ENCODE data around the gene MBOAT1.

Gene MBOAT1

DNA sequence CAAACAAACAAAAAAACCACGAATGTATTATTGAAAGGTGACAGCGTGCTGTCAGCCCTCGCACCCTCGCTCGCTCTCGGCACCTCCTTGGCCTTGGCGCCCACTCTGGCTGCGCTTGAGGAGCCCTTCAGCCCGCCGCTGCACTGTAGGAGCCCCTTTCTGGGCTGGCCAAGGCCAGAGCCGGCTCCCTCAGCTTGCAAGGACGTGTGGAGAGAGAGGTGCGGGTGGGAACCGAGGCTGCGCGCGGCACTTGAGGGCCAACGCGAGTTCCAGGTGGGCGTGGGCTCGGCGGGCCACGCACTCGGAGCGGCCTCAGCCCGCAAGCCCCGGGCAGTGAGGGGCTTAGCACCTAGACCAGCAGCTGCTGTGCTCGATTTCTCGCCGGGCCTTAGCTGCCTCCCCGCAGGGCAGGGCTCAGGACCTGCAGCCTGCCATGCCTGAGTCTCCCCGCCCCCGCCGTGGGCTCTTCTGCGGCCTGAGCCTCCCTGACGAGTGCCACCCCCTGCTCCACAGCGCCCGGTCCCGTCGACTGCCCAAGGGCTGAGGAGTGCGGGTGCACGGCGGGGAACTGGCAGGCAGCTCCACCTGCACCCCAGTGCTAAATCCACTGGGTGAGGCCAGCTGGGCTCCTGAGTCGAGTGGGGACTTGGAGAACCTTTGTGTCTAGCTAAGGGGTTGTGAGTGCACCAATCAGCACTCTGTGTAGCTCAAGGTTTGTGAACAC, 20.9 kb upstream of the MBOAT1 start:
- no peak for DNase-seq (ENCODE audit: low read depth)

DNA sequence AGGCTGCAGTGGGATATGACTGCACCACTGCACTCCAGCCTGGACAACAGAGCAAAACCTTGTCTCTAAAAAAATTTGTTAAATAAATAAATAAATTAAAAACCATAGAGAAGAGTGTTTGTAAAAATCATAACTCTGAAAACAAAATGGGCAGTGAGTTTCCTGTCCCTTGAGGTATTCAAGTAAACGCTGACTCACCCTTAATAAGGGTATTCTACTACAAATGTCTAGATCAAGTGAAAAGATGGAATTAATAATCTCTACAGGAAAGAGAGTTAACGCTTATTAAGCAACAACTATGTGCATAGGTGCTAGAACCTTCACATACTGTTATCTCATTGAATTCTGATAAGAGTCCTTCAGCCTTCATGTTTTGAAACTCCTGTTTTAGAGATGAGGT, 19.9 kb upstream of the MBOAT1 start:
- DNase-seq (ENCODE audit: low read depth): no peak

GRCh38 chr6:20230401-20231119, 18.3 kb upstream of the MBOAT1 start:
- DNase-seq (ENCODE audit: low read depth): no peak

- DNase-seq (ENCODE audit: low read depth): no peak
Observed at GRCh38 chr6:20229881-20230280, 17.6 kb upstream of the MBOAT1 start.

GRCh38 chr6:20227350-20227749, 15.1 kb upstream of the MBOAT1 start:
- DNase-seq (ENCODE audit: low read depth): no peak

GRCh38 chr6:20223141-20223540, 10.9 kb upstream of the MBOAT1 start:
- no peak for DNase-seq (ENCODE audit: low read depth)

DNA sequence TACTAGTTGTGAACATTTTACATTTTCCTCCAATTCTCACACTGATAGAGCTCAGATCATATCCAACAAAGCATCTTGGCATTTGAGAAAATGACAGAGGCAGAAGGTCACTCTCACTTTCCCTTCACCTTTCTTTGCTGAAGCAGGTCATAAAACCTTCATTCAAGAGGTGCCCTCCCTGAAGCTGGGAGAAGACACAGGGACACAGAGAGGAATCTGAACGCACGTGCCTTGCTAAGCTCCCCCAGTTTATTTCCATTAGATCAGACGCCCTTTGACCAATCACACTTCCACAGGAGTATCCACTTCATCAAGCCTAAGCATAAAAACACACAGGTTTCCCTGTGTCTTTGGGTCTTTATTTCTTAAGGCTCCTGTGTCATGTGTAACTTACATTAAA, 9.2 kb upstream of the MBOAT1 start:
- no peak for DNase-seq (ENCODE audit: low read depth)

DNA sequence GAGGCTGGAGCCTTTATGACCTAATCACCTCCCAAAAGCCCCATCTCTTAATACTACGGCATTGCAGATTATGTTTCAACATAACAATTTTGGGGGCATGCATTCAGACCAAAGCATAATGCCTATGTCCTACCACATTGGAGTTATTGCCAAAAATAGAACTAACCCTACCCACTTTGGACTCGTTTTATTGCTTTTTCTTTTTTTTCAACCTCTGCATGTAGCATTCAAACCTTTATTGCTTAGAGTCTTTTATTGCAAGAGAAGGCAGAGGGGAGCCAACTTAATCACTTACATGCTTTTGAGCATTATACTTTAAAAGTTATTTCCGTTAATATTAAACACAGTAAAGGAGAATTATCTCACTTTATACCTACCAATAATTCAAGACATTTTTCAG, 8.1 kb upstream of the MBOAT1 start:
- DNase-seq (ENCODE audit: low read depth): no peak

DNA sequence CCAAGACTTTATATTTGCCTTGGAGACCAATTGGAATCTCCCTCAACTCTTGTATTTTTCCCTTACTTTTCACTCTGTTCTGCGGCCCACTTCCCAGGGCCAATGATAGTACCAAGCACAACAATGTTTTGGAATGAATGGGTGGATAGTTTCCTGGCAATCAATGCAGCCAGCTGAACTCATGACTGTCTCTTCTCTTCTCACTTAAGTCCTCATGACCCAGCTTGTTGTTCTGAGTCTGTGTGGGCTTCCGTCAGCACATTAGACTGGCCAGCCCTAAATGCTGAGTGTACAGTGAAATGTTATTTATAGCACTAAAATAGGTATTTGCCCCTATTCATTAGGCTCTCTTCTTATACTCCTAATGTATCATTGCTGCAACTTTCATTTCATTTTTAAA, 5.6 kb upstream of the MBOAT1 start:
- DNase-seq (ENCODE audit: low read depth): no peak

DNA sequence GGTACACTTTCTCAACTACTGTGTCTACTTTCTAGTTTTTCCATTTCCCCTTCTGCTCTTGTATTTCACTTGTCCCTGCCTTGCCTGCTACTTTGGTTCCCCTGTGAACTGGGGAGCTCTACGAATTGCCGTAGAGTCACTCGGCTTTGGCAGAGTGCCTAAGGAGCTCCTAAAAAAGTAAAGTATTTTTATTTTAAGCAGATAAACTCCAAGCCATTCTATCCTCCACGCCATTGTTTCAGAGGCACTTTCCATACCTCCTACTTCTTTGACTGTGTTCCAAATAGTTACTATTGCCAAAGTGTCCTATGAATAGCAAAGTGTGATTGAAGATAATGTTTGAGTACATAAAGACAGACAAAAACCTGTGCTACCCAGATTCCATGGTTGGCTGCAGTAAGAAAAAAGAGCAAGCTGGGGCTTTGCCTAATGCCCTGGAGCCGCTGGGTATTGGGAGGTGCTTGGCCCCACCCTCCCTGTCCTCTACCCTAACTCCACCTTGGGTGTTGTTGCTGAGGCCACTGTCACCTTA, 5.1 kb upstream of the MBOAT1 start:
- DNase-seq (ENCODE audit: low read depth): no peak

GRCh38 chr6:20215310-20215709, 3.0 kb upstream of the MBOAT1 start:
- no peak for DNase-seq (ENCODE audit: low read depth)

GRCh38 chr6:20213271-20213798, 1.1 kb upstream of the MBOAT1 start:
- DNase-seq (ENCODE audit: low read depth): no peak

- DNase-seq (ENCODE audit: low read depth): no peak
Observed at GRCh38 chr6:20211941-20212391, 303 bp downstream of the MBOAT1 start.

DNA sequence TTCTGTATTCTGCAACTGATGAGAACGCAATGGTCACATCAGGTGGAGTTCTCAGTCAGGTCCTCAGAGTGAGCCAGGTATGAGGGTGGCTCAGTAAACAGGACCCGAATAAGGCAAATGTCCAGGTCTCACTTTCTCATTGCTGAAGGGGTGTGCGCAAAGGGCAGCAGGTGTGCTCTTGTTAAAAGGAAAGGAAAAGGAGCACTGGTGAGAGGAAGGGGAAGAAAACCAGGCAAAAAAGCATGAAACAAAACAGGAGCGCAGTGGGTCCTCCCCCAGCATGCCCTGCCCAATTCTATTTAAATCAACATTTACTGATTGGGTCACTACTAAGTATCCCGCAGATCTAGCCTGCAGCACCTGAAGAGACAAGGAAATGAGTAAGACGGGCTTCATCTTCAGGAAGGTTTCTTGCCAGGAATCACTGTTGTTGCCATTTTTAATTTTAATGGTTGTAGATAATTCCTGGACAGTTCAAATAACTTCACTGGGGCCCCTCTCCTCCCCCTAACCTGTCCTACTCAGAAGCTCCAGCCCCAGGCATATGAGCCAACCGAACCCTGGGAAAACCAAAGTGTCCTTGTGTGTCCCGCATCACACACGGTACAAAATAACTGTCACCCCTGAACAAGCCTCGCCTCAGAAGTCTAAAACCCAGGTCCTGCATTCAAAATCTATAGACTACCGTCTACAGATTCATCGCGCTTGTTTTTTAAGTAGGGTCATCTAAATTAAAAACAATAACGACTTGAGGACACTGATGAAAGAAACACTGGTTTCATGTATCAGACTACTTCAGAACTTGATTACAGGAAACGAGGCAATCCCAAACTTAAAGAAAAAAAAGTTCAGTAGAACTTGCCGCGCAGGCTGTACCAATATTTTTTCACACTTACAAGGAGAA, 980 bp downstream of the MBOAT1 start:
- DNase-seq (ENCODE audit: low read depth): no peak

DNA sequence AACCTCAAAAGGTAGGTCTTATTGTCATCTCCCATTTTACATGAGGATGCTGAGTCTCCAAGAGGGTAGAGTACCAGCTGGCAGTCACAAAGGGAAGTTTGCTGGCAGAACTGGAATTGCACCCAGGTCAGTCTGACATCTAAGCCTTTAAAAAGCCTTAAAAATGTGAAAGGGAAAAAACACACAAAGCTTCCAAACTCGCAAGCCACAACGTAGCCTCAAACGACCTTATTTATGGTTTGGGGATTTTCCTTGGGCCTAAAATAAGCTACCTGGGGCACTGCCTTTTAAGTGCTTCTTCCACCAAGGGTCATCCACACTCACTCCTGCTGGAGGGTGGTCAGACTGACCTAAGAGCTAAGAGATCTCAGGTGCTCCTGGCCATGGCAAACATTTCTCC, 2.1 kb downstream of the MBOAT1 start:
- DNase-seq (ENCODE audit: low read depth): no peak

DNA sequence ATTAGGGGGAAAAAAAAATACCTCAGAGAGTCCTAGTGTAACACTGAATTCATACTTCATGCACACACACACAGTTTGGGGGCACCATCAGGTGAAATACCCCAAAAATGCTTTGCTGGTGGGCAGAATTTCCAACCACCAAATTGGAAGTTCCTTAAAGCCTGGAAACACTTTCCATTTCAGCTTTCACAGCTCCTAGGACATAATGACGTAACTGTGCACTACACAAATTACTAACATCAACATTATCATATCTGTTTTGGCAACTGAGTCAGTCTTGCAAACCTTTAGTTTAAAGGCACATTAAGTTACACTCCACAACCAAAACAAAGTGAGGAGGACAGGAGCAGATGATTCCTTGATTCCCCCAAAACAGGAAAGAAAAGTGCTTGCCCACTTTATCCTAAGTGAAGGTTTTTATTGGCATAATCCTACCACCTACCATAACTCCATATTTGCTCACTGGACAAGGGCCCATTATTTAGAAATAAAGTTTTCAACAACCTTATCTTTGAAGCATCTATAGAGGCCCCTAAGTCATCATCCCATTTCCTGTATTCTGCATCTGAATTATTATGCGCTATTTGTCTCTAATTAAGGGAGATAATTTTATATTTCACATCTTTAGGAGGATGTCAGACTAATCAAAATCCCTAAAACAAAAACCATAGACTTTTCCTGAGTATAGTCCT, 3.4 kb downstream of the MBOAT1 start:
- DNase-seq (ENCODE audit: low read depth): no peak

DNA sequence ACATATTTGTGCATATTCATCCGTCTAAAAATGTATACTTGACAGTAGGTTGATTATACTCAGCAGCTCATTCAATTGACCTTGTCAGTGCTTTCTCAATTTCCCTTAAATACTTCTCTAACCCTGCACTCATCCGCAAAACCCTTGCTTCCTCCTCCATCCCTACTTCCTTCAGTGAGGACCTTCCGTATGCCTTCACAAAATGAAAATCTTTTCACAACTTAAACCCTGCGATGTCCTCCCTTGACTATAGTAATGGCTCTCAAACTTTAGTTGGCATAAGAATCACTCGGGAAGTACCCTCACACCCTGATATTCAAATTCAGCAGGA, 5.2 kb downstream of the MBOAT1 start:
- no peak for DNase-seq (ENCODE audit: low read depth)

GRCh38 chr6:20205722-20206161, 6.5 kb downstream of the MBOAT1 start:
- no peak for DNase-seq (ENCODE audit: low read depth)

GRCh38 chr6:20204512-20204894, 7.8 kb downstream of the MBOAT1 start:
- no peak for DNase-seq (ENCODE audit: low read depth)

- DNase-seq (ENCODE audit: low read depth): no peak
Observed at GRCh38 chr6:20203561-20204511, 8.4 kb downstream of the MBOAT1 start.

Measured in activated T-helper 1 cell treated with Interleukin-2 at 50 U/mL for 16 hours (primary cell).